SU-DHL-6 (cell line): ENCODE measurements around the gene NR2E3.
"Not testable (repeated sequence)": the region's sequence is repeated elsewhere in the genome, so short reads cannot be mapped to it uniquely, and the experiment has no call there.

Experiments
- H2AFZ ChIP-seq: fragments of 200-600 bp; sonication (generic); 2 replicates; pipeline ENCODE4 v1.6.1; 2014; ENCODE audit warnings: low read depth, mild to moderate bottlenecking, moderate library complexity, mixed read lengths, antibody characterized with exemption, low read length; ENCODE audit not compliant: severe bottlenecking
- H3F3A ChIP-seq: fragments of 200-600 bp; shearing (Covaris generic); 2 replicates; pipeline ENCODE4 v1.6.0; 2016; ENCODE audit warnings: antibody characterized with exemption, mild to moderate bottlenecking; ENCODE audit not compliant: insufficient read depth
- H3K27ac ChIP-seq: fragments of 200-600 bp; sonication (generic); 2 replicates; pipeline ENCODE4 v1.5.1; 2016; ENCODE audit warnings: low read depth, mild to moderate bottlenecking, low read length, moderate library complexity, mixed read lengths
- H3K27me3 ChIP-seq: fragments of 200-600 bp; sonication (generic), shearing (Covaris generic); 2 replicates; pipeline ENCODE4 v1.6.0; 2014; ENCODE audit warnings: mild to moderate bottlenecking, low read length
- H3K36me3 ChIP-seq: fragments of 200-600 bp; sonication (generic); 2 replicates; pipeline ENCODE4 v1.6.1; 2014; ENCODE audit warnings: mild to moderate bottlenecking, low read length, mixed read lengths
- H3K4me2 ChIP-seq: fragments of 300-600, 200-600 bp; shearing (Covaris generic), sonication (generic); 2 replicates; pipeline ENCODE4 v1.6.0; 2014; ENCODE audit warnings: low read length, low read depth, mild to moderate bottlenecking; ENCODE audit not compliant: poor library complexity, severe bottlenecking
- H3K4me3 ChIP-seq: fragments of 200-600 bp; sonication (generic); 2 replicates; pipeline ENCODE4 v1.5.1; 2014; ENCODE audit warnings: antibody characterized with exemption, low read length, mild to moderate bottlenecking, mixed read lengths; ENCODE audit not compliant: insufficient read depth, poor library complexity, severe bottlenecking
- H3K79me2 ChIP-seq: fragments of 200-600 bp; sonication (generic); 2 replicates; pipeline ENCODE4 v1.6.1; 2014; ENCODE audit warnings: mild to moderate bottlenecking, low read length, moderate library complexity; ENCODE audit not compliant: insufficient read depth
- H3K9ac ChIP-seq: fragments of 200-600 bp; sonication (generic); 2 replicates; pipeline ENCODE4 v1.7.0; 2014; ENCODE audit warnings: mild to moderate bottlenecking, low read length
- H3K9me2 ChIP-seq: fragments of 200-600 bp; sonication (generic); replicated peaks from 2 replicates; pipeline ENCODE4 v1.6.1; 2014; ENCODE audit warnings: low read length; ENCODE audit not compliant: insufficient read depth
- H3K9me3 ChIP-seq: fragments of 200-600 bp; sonication (generic); 2 replicates; pipeline ENCODE4 v1.6.1; 2014; ENCODE audit warnings: low read length, mixed read lengths; ENCODE audit not compliant: insufficient read depth
- H4K20me1 ChIP-seq: fragments of 200-600 bp; sonication (generic); 2 replicates; pipeline ENCODE4 v1.6.1; 2014; ENCODE audit warnings: low read depth, mild to moderate bottlenecking, antibody characterized with exemption, low read length, moderate library complexity, mixed read lengths
- CTCF ChIP-seq: fragments of 200-600 bp; sonication (generic); IDR thresholded peaks from one replicate; pipeline ENCODE4 v1.5.1; 2017; ENCODE audit warnings: antibody characterized with exemption, mild to moderate bottlenecking, low read length, moderate library complexity; ENCODE audit not compliant: insufficient read depth, poor library complexity, severe bottlenecking
- EZH2phosphoT487 ChIP-seq: fragments of 200-600 bp; sonication (generic), shearing (Covaris generic); conservative IDR thresholded peaks from 2 replicates; pipeline ENCODE4 v1.6.1; 2018; ENCODE audit warnings: mild to moderate bottlenecking, antibody characterized with exemption, low read length, moderate library complexity, mixed read lengths

Gene NR2E3

GRCh38 chr15:71853543-71853942 lies 43.2 kb downstream of the NR2E3 start:
- H3K4me2 ChIP-seq = no peak overlapping the region
- H3F3A ChIP-seq = no peaks in the 10 kb centered on the region; the same call in 1 of the 2 replicates
- H3K36me3 ChIP-seq = peaks cover 51% of the 10 kb centered on the region

GRCh38 chr15:71858232-71858631 lies 47.9 kb downstream of the NR2E3 start:
- not testable (repeated sequence) for H3K9me2 ChIP-seq, H3K9ac ChIP-seq, H3K4me3 ChIP-seq, H3K27ac ChIP-seq, H2AFZ ChIP-seq, H3K9me3 ChIP-seq, H3K4me2 ChIP-seq, H3F3A ChIP-seq, H4K20me1 ChIP-seq, H3K27me3 ChIP-seq, H3K79me2 ChIP-seq
- H3K36me3 ChIP-seq = peaks cover 54% of the 10 kb centered on the region

More at GRCh38 chr15:71853543-71853942, 43.2 kb downstream of the NR2E3 start:
- no peaks in the 10 kb centered on the region for H3K27me3 ChIP-seq
- TF ChIP-seq EZH2phosphoT487 (no peak), CTCF (no peak)
- H3K9me2 ChIP-seq = no peaks in the 10 kb centered on the region
- no peaks in the 10 kb centered on the region for H3K9me3 ChIP-seq
- H3K4me3 ChIP-seq = no peak overlapping the region
- H4K20me1 ChIP-seq = no peaks in the 10 kb centered on the region
- H3K9ac ChIP-seq = no peak overlapping the region
- H2AFZ ChIP-seq = no peak overlapping the region
- H3K27ac ChIP-seq = no peak overlapping the region
- H3K79me2 ChIP-seq = no peaks in the 10 kb centered on the region
